Kidney epithelial cell (primary cell): ENCODE data around the gene PRKAR1B. TPM values are rescaled to one million over a fixed set of nuclear protein-coding genes. Genes with fewer than 3 reads are reported as not detected.

ENCODE experiments used
- DNase-seq: peaks from one replicate; pipeline ENCODE4 v3.0.0-alpha.2; 2010; ENCODE audit warnings: low read depth
- H3K27me3 ChIP-seq: 2 replicates; pipeline ENCODE4 v1.6.0; 2011; ENCODE audit warnings: low read length; ENCODE audit not compliant: control insufficient read depth, insufficient read depth
- H3K36me3 ChIP-seq: 2 replicates; pipeline ENCODE4 v1.5.1; 2011; ENCODE audit warnings: low read length; ENCODE audit not compliant: control insufficient read depth, insufficient read depth
- H3K4me3 ChIP-seq: 2 replicates; pipeline ENCODE4 v1.5.1; 2011; ENCODE audit warnings: low read depth, mild to moderate bottlenecking, control low read depth, low read length
- CTCF ChIP-seq: IDR thresholded peaks from 2 replicates; pipeline ENCODE4 v1.5.1; 2011; ENCODE audit warnings: mild to moderate bottlenecking, moderate library complexity, low read length, control low read depth, inconsistent platforms; ENCODE audit not compliant: insufficient read depth, poor library complexity, severe bottlenecking
- total RNA-seq: library from RNA; depleted of rRNA; stranded (reverse); fragments of >200 nt; gene quantifications from 2 replicates; pipeline ENCODE4 v1.2.3, GENCODE V29; 2015

Gene PRKAR1B
- total RNA-seq, 1 donor from 2014 or later, result 23.8 TPM

DNA sequence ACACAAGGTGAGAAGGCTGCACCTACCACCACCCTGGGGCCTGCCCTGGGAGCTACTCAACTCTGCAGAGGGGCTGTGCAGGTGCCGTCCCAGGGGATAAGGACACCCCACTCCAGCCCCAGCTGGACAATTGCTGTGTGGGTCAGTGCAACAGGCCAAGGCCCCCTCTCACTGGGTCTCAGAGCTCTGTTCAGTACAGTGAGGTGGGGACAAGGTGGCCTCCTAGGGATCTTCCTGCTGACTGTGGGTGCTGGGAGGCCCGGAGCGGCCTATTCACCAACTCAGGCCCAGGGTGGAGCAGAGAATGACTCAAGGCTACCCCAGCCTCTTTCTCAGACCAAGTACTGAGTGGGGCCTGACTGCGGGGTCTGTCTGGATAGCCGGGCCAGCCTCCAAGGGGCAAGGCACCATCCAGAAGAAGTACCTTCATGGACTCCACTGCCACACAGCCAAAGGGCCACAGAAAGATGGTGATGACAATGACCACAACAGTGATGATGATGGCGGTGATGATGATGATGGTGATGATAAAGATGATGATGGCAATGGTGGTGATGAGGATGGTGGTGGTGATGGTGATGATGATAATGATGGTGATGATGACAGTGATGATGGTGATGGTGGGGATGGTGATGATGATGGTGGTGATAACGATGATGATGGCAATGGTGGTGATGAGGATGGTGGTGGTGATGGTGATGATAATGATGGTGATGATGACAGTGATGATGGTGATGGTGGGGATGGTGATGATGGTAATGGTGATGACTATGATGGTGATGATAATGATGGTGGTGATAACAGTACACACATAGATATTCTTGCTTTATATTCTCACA lies 60.4 kb downstream of the PRKAR1B start:
- no peak for DNase-seq
- no peak for TF ChIP-seq CTCF
- Histone ChIP-seq H3K4me3 (no peak overlapping the region), H3K27me3 (no peaks in the 10 kb centered on the region), H3K36me3 (no peaks in the 10 kb centered on the region)

- peak; percentile 1 for TF ChIP-seq CTCF
- H3K4me3 ChIP-seq, result no peak overlapping the region
- no peaks in the 10 kb centered on the region for H3K27me3 ChIP-seq
- no peak for DNase-seq
- H3K36me3 ChIP-seq, result no peaks in the 10 kb centered on the region
Observed at GRCh38 chr7:665736-666453, 61.2 kb downstream of the PRKAR1B start.

GRCh38 chr7:664997-665735 lies 61.9 kb downstream of the PRKAR1B start:
- no peak for DNase-seq
- no peaks in the 10 kb centered on the region for H3K27me3 ChIP-seq
- H3K36me3 ChIP-seq, result no peaks in the 10 kb centered on the region
- H3K4me3 ChIP-seq, result no peak overlapping the region
- no peak for TF ChIP-seq CTCF

- TF ChIP-seq CTCF, result no peak
- DNase-seq, result no peak
- Histone ChIP-seq H3K36me3 (no peaks in the 10 kb centered on the region), H3K27me3 (no peaks in the 10 kb centered on the region), H3K4me3 (no peak overlapping the region)
Observed at GRCh38 chr7:664402-664775, 62.7 kb downstream of the PRKAR1B start.

DNA sequence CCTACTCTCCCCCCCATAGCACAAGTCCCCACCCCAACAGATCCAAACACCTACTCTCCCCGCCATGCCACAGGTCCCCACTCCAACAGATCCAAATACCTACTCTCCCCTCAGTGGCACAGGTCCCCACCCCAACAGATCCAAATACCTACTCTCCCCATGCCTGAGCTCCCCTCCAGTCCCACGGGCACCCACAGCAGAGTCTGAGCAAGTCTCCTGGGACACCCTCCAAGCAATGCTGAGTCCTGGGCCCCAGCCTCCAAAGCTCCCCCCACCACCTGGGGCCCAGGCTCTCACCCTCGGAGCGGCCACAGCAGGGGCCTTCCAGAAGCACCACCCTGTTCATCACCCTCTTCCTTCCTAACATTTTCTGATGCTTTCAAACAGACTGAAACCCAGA lies 64.5 kb downstream of the PRKAR1B start:
- no peak for DNase-seq
- no peak for TF ChIP-seq CTCF
- no peaks in the 10 kb centered on the region for H3K27me3 ChIP-seq
- no peak overlapping the region for H3K4me3 ChIP-seq
- H3K36me3 ChIP-seq, result no peaks in the 10 kb centered on the region
